ENCODE data around the gene ZNF473. TPM values are rescaled to one million over a fixed set of nuclear protein-coding genes. Genes with fewer than 3 reads are reported as not detected.

ZNF473 gene
- total RNA-seq, 2 donors from 2014 or later = 16.7 to 26.0 TPM

- Histone ChIP-seq H3K27me3 (replicated peaks; ENCODE audit: insufficient read depth) (no peaks in the 10 kb centered on the region), H3K4me1 (replicated peaks) (no peaks in the 10 kb centered on the region), H3K4me3 (no peak overlapping the region), H3K36me3 (peaks cover 14 to 22% of the 10 kb centered on the region in 2 donors), H3K27ac (no peak overlapping the region), H3K9me3 (no peaks in the 10 kb centered on the region)
- intact Hi-C loops (cut with DNase I) = no loop called here
- TF ChIP-seq POLR2AphosphoS5 (IDR thresholded peaks at IDR 0.05) = no peak
- TF ChIP-seq, protein P1, sequence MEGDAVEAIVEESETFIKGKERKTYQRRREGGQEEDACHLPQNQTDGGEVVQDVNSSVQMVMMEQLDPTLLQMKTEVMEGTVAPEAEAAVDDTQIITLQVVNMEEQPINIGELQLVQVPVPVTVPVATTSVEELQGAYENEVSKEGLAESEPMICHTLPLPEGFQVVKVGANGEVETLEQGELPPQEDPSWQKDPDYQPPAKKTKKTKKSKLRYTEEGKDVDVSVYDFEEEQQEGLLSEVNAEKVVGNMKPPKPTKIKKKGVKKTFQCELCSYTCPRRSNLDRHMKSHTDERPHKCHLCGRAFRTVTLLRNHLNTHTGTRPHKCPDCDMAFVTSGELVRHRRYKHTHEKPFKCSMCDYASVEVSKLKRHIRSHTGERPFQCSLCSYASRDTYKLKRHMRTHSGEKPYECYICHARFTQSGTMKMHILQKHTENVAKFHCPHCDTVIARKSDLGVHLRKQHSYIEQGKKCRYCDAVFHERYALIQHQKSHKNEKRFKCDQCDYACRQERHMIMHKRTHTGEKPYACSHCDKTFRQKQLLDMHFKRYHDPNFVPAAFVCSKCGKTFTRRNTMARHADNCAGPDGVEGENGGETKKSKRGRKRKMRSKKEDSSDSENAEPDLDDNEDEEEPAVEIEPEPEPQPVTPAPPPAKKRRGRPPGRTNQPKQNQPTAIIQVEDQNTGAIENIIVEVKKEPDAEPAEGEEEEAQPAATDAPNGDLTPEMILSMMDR (IDR thresholded peaks at IDR 0.05) = no peak
- no peak for TF ChIP-seq POLR2A (IDR thresholded peaks at IDR 0.05)
- WGBS = 85% methylated on average over 6 of the region's 6 CpGs
- DNase-seq (ENCODE audit: low spot score) = no peak
These were observed 23.3 kb upstream of the ZNF473 start for GRCh38 chr19:50002386-50002960.

- TF ChIP-seq, protein P1 (IDR thresholded peaks at IDR 0.05) = no peak
- TF ChIP-seq POLR2A (IDR thresholded peaks at IDR 0.05) (no peak), POLR2AphosphoS5 (IDR thresholded peaks at IDR 0.05) (no peak)
- H3K4me1 ChIP-seq (replicated peaks) = no peaks in the 10 kb centered on the region
- no peaks in the 10 kb centered on the region for H3K9me3 ChIP-seq
- H3K27me3 ChIP-seq (replicated peaks; ENCODE audit: insufficient read depth) = no peaks in the 10 kb centered on the region
- intact Hi-C loops (cut with DNase I) = no loop called here
- peaks cover 16 to 23% of the 10 kb centered on the region in 2 donors for H3K36me3 ChIP-seq
- no peak overlapping the region for H3K4me3 ChIP-seq
- no peak for DNase-seq (ENCODE audit: low spot score)
- no peak overlapping the region for H3K27ac ChIP-seq
- 87% methylated on average over 17 of the region's 17 CpGs for WGBS
These were observed 22.5 kb upstream of the ZNF473 start for GRCh38 chr19:50003254-50003788.

DNA sequence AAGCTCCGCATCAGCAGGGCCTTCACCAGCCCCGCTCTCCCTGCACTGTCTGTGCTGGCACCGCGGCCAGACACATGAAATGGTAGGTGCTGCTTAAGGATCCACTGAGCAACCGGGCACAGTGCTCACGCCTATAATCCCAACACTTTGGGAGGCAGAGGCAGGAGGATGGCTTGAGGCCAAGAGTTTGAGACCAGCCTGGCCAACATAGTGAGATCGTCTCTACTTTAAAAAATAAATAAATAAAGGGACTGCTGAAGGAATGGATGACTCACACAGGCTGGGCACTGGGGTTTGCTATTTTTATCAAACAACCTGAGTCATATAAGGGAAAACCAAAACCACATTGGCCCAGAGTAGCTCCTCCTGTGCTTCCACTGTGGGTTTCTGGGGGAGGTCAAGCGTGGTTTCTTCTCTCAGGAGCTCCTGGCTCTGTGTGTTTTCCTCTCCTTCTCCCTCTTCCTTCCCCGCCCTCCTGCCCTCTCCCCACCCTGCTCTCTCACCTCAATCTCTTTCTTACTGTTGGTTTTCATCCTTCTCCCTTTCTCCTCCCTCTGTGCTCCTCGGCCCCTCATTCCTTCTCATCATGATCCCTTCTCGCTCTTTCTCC lies 21.9 kb upstream of the ZNF473 start:
- no peaks in the 10 kb centered on the region for H3K4me1 ChIP-seq (replicated peaks)
- no peak overlapping the region for H3K4me3 ChIP-seq
- H3K27ac ChIP-seq = peak overlapping the region; percentile 41
- H3K36me3 ChIP-seq = peaks cover 16 to 23% of the 10 kb centered on the region in 2 donors
- intact Hi-C loops (cut with DNase I) = no loop called here
- TF ChIP-seq, protein P1 (IDR thresholded peaks at IDR 0.05) = no peak
- TF ChIP-seq POLR2AphosphoS5 (IDR thresholded peaks at IDR 0.05) = no peak
- no peak for TF ChIP-seq POLR2A (IDR thresholded peaks at IDR 0.05)
- 76% methylated on average over 11 of the region's 11 CpGs for WGBS
- H3K27me3 ChIP-seq (replicated peaks; ENCODE audit: insufficient read depth) = no peaks in the 10 kb centered on the region
- DNase-seq (ENCODE audit: low spot score) = no peak
- no peaks in the 10 kb centered on the region for H3K9me3 ChIP-seq

- Histone ChIP-seq H3K4me1 (replicated peaks) (no peaks in the 10 kb centered on the region), H3K4me3 (no peak overlapping the region), H3K27me3 (replicated peaks; ENCODE audit: insufficient read depth) (no peaks in the 10 kb centered on the region), H3K36me3 (peaks cover 9 to 11% of the 10 kb centered on the region in 2 donors), H3K9me3 (no peaks in the 10 kb centered on the region), H3K27ac (no peak overlapping the region)
- no peak for DNase-seq (ENCODE audit: low spot score)
- 94% methylated on average over 12 of the region's 12 CpGs for WGBS
- intact Hi-C loops (cut with DNase I) = no loop called here
- TF ChIP-seq POLR2A (IDR thresholded peaks at IDR 0.05) (no peak), POLR2AphosphoS5 (IDR thresholded peaks at IDR 0.05) (no peak)
- TF ChIP-seq, protein P1 (IDR thresholded peaks at IDR 0.05) = no peak
These were observed 20.4 kb upstream of the ZNF473 start for GRCh38 chr19:50005428-50005827.

GRCh38 chr19:50007170-50007569 lies 18.6 kb upstream of the ZNF473 start:
- H3K4me1 ChIP-seq (replicated peaks) = no peaks in the 10 kb centered on the region
- peaks cover 4 to 10% of the 10 kb centered on the region in 2 donors for H3K36me3 ChIP-seq
- intact Hi-C loops (cut with DNase I) = no loop called here
- 96% methylated on average over 10 of the region's 10 CpGs for WGBS
- H3K27ac ChIP-seq = no peak overlapping the region
- no peak for TF ChIP-seq POLR2AphosphoS5 (IDR thresholded peaks at IDR 0.05)
- TF ChIP-seq, protein P1 (IDR thresholded peaks at IDR 0.05) = no peak
- TF ChIP-seq POLR2A (IDR thresholded peaks at IDR 0.05) = no peak
- DNase-seq (ENCODE audit: low spot score) = no peak
- H3K4me3 ChIP-seq = no peak overlapping the region
- no peaks in the 10 kb centered on the region for H3K9me3 ChIP-seq
- H3K27me3 ChIP-seq (replicated peaks; ENCODE audit: insufficient read depth) = no peaks in the 10 kb centered on the region

Data from prostate gland (tissue), 2 donors.